IMR-90 (cell line): Measurements from ENCODE around the gene ATF7IP2. TPM values are rescaled to one million over a fixed set of nuclear protein-coding genes. Genes with fewer than 3 reads are reported as not detected.

Experiments used
- ATAC-seq: fragments of 200-7000 bp; cut with Tn5 transposase; 2 replicates; pipeline ENCODE4 v1.9.1; 2020; ENCODE audit warnings: low read depth, mild to moderate bottlenecking, moderate library complexity
- BruUV-seq: library from RNA; stranded (reverse); fragments of 400-500 nt; replicated peaks from 2 replicates; lab custom pipeline; 2021; lab: Mats Ljungman, UMichigan
- CTCF ChIA-PET: fragments of 300-600 bp; formaldehyde crosslinking; extraction: SDS; loops from one replicate; lab custom pipeline; 2021; ENCODE audit warnings: antibody characterized with exemption; lab: Yijun Ruan, JAX
- POLR2A ChIA-PET: fragments of 300-600 bp; sonication (Branson Sonifier 250); formaldehyde crosslinking; loops from one replicate; lab custom pipeline; 2022; ENCODE audit warnings: antibody characterized with exemption; ENCODE audit not compliant: unreplicated experiment; lab: Charles Lee
- DNase-seq: peaks from one replicate; pipeline ENCODE4 v3.0.0; 2013
- H2AFZ ChIP-seq: replicated peaks from 2 replicates; pipeline ENCODE3; 2013; ENCODE audit warnings: low read length, mild to moderate bottlenecking; ENCODE audit not compliant: poor library complexity
- H2AK5ac ChIP-seq: 2 replicates; pipeline ENCODE4 v1.6.1; 2013; ENCODE audit warnings: low read depth, low read length, inconsistent platforms
- H2AK9ac ChIP-seq: replicated peaks from 2 replicates; pipeline ENCODE3; 2013; ENCODE audit warnings: mild to moderate bottlenecking, low read depth, low read length, moderate library complexity; ENCODE audit not compliant: poor library complexity
- H2BK120ac ChIP-seq: 2 replicates; pipeline ENCODE4 v1.6.1; 2013; ENCODE audit warnings: low read depth, low read length, inconsistent platforms
- H2BK15ac ChIP-seq: 3 replicates; pipeline ENCODE4 v1.6.1; 2013; ENCODE audit warnings: low read depth, low read length, inconsistent platforms
- H2BK20ac ChIP-seq: 2 replicates; pipeline ENCODE4 v1.6.1; 2013; ENCODE audit warnings: low read depth, mild to moderate bottlenecking, inconsistent platforms, low read length, moderate library complexity
- H2BK5ac ChIP-seq: 2 replicates; pipeline ENCODE4 v1.6.1; 2013; ENCODE audit warnings: mild to moderate bottlenecking, low read depth, low read length, inconsistent platforms; ENCODE audit not compliant: poor library complexity, severe bottlenecking
- H3K14ac ChIP-seq: replicated peaks from 2 replicates; pipeline ENCODE4 v1.6.1; 2013; ENCODE audit warnings: low read depth, low read length, inconsistent platforms
- H3K18ac ChIP-seq: 2 replicates; pipeline ENCODE4 v1.6.1; 2013; ENCODE audit warnings: low read depth, low read length, control low read depth
- H3K23ac ChIP-seq: 2 replicates; pipeline ENCODE4 v1.6.1; 2013; ENCODE audit warnings: low read depth, low read length, inconsistent platforms
- H3K27ac ChIP-seq: 2 replicates; pipeline ENCODE4 v1.5.1; 2013; ENCODE audit warnings: mild to moderate bottlenecking, control low read depth, low read length; ENCODE audit not compliant: insufficient read depth
- H3K27me3 ChIP-seq: 2 replicates; pipeline ENCODE4 v1.6.1; 2013; ENCODE audit warnings: low read length; ENCODE audit not compliant: control insufficient read depth, insufficient read depth
- H3K36me3 ChIP-seq: 2 replicates; pipeline ENCODE4 v1.6.1; 2013; ENCODE audit warnings: low read length, mixed read lengths; ENCODE audit not compliant: control insufficient read depth, insufficient read depth
- H3K4ac ChIP-seq: 2 replicates; pipeline ENCODE4 v1.6.1; 2013; ENCODE audit warnings: low read depth, low read length, inconsistent platforms
- H3K4me1 ChIP-seq: 2 replicates; pipeline ENCODE4 v1.6.1; 2013; ENCODE audit warnings: low read length, mixed read lengths; ENCODE audit not compliant: control insufficient read depth, insufficient read depth
- H3K4me2 ChIP-seq: 2 replicates; pipeline ENCODE4 v1.6.1; 2013; ENCODE audit warnings: low read depth, mild to moderate bottlenecking, control low read depth, low read length, moderate library complexity
- H3K4me3 ChIP-seq: 2 replicates; pipeline ENCODE4 v1.5.1; 2013; ENCODE audit warnings: low read depth, mild to moderate bottlenecking, control low read depth, low read length, moderate library complexity; ENCODE audit not compliant: insufficient read depth
- H3K56ac ChIP-seq: 2 replicates; pipeline ENCODE4 v1.6.1; 2013; ENCODE audit warnings: low read length, inconsistent platforms; ENCODE audit not compliant: insufficient read depth; ENCODE audit errors: extremely low read depth
- H3K79me1 ChIP-seq, 2 experiments: 2 replicates each; pipeline ENCODE4 v1.6.1; 2013; ENCODE audit warnings: low read length in 2 of 2, inconsistent platforms in 1 of 2, low read depth in 1 of 2
- H3K9ac ChIP-seq: 2 replicates; pipeline ENCODE4 v1.6.1; 2013; ENCODE audit warnings: low read depth, low read length, control low read depth
- H3K9me1 ChIP-seq: 2 replicates; pipeline ENCODE4 v1.6.1; 2013; ENCODE audit warnings: low read length, inconsistent platforms; ENCODE audit not compliant: insufficient read depth
- H3K9me3 ChIP-seq: 2 replicates; pipeline ENCODE4 v1.6.1; 2013; ENCODE audit warnings: low read length; ENCODE audit not compliant: control insufficient read depth, insufficient read depth
- H4K20me1 ChIP-seq: 2 replicates; pipeline ENCODE4 v1.6.1; 2013; ENCODE audit warnings: low read length, inconsistent platforms; ENCODE audit not compliant: insufficient read depth
- H4K5ac ChIP-seq: 2 replicates; pipeline ENCODE4 v1.6.1; 2013; ENCODE audit warnings: mild to moderate bottlenecking, low read depth, low read length, control low read depth
- H4K8ac ChIP-seq, 2 experiments: 2 replicates each; pipeline ENCODE4 v1.6.1; 2013; ENCODE audit warnings: low read depth in 2 of 2, low read length in 2 of 2, control low read depth in 1 of 2, inconsistent platforms in 1 of 2
- H4K91ac ChIP-seq: 2 replicates; pipeline ENCODE4 v1.6.1; 2013; ENCODE audit warnings: low read depth, low read length, inconsistent platforms; ENCODE audit not compliant: insufficient read depth
- CEBPB ChIP-seq: IDR thresholded peaks from 2 replicates; pipeline ENCODE4 v1.6.1; 2012; ENCODE audit warnings: low read depth, low read length, improper control_type of control experiment
- MAFK ChIP-seq: IDR thresholded peaks from 2 replicates; pipeline ENCODE4 v1.6.1; 2012; ENCODE audit warnings: low read depth, low read length, improper control_type of control experiment
- MAZ ChIP-seq: IDR thresholded peaks from 2 replicates; pipeline ENCODE4 v1.6.1; 2012; ENCODE audit warnings: low read depth, mild to moderate bottlenecking, low read length, improper control_type of control experiment, moderate library complexity, borderline replicate concordance
- RFX5 ChIP-seq: IDR thresholded peaks from 2 replicates; pipeline ENCODE4 v1.8.0; 2012; ENCODE audit warnings: low read depth, mild to moderate bottlenecking, low read length, moderate library complexity
- WGBS, 2 experiments: methylation state at CpG; one replicate each; pipeline versions ENCODE4 v1.1.5 to v1.1.7; 2013; ENCODE audit warnings: missing lambda C conversion rate in 2 of 2; ENCODE audit not compliant: insufficient read length in 1 of 2; ENCODE audit errors: extremely low coverage in 2 of 2; 5-methylcytosine and 5-hydroxymethylcytosine counted together
- dilution Hi-C: fragments of 300-500 bp; cut with HindIII; formaldehyde crosslinking; loops from one replicate; pipeline ENCODE4 v1.14.3; 2018; ENCODE audit warnings: low sequenced_read_pairs; ENCODE audit not compliant: unreplicated experiment
- in situ Hi-C: fragments of 300-500 bp; cut with MboI; formaldehyde crosslinking; loops from 3 replicates; pipeline ENCODE4 v1.14.3; 2019; ENCODE audit warnings: low sequenced_read_pairs, inconsistent platforms, mixed read lengths
- intact Hi-C: fragments of 100-400 bp; cut with micrococcal nuclease; formaldehyde crosslinking; loops from 2 replicates; pipeline ENCODE4 v1.10.0; 2022
- polyA plus RNA-seq, 3 experiments: library from polyadenylated mRNA; depleted of rRNA; stranded (reverse); fragments of >200 nt; gene quantifications; 2 replicates each; pipeline ENCODE4 v1.2.3, GENCODE V29; 2012; ENCODE audit warnings: low replicate concordance in 1 of 3
- total RNA-seq: library from RNA; depleted of rRNA; stranded (reverse); fragments of >200 nt; gene quantifications from 2 replicates; pipeline ENCODE4 v1.2.3, GENCODE V29; 2012

The ATF7IP2 gene
- total and polyA plus RNA-seq, 2 of the 4 experiments (the other 2 are of a cell fraction), result 2.7 to 3.6 TPM

DNA sequence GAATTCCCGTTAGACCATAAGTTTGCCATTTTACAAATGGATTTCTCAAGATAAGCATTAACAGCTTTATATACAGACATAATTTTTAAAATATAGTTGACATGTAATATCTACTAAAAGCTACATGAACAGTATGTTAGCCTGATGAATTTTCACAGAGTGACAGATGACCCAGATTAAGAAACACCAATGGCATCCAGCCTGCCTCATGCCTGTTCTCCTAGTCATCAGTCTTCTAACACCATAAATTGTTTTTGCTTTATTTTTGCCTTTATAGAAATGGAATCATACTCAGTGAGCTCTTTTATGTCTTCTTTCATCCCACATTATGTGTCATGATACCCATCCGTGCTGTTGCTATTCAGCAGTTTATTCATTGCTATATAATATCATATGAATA, 80.0 kb downstream of the ATF7IP2 start:
- H3K27me3 ChIP-seq, result no peaks in the 10 kb centered on the region
- no peak overlapping the region for H2BK20ac ChIP-seq
- no peak overlapping the region for H2AFZ ChIP-seq
- no peak overlapping the region for H3K4me2 ChIP-seq
- TF ChIP-seq MAFK (no peak), CEBPB (no peak), MAZ (no peak), RFX5 (no peak)
- H2BK5ac ChIP-seq, result no peak overlapping the region
- CTCF ChIA-PET, result no interaction called here
- H2AK5ac ChIP-seq, result no peak overlapping the region
- no peaks in the 10 kb centered on the region for H3K79me1 ChIP-seq
- H3K27ac ChIP-seq, result no peak overlapping the region
- H2BK120ac ChIP-seq, result no peak overlapping the region
- H4K5ac ChIP-seq, result no peak overlapping the region
- in situ Hi-C loops (loop anchor here (10.0 kb wide), 1 partner anchor 61 kb away; no protein-coding TSS in a partner anchor), dilution Hi-C loops (no loop called here), intact Hi-C loops (no loop called here)
- no peaks in the 10 kb centered on the region for H3K9me3 ChIP-seq
- H3K9ac ChIP-seq, result no peak overlapping the region
- no peak overlapping the region for H4K91ac ChIP-seq
- no peak overlapping the region for H3K4me3 ChIP-seq
- POLR2A ChIA-PET, result no interaction called here
- no peak overlapping the region for H3K14ac ChIP-seq
- H2AK9ac ChIP-seq, result no peak overlapping the region
- ATAC-seq, result no peak
- H3K9me1 ChIP-seq, result no peaks in the 10 kb centered on the region
- no peaks in the 10 kb centered on the region for H3K4me1 ChIP-seq
- H3K18ac ChIP-seq, result no peak overlapping the region
- BruUV-seq, result no TSS peak
- DNase-seq, result peak; percentile 3
- H3K56ac ChIP-seq, result no peak overlapping the region
- H2BK15ac ChIP-seq, result no peak overlapping the region
- H3K36me3 ChIP-seq, result no peaks in the 10 kb centered on the region
- H4K20me1 ChIP-seq, result no peaks in the 10 kb centered on the region
- no peak overlapping the region for H3K4ac ChIP-seq
- H3K23ac ChIP-seq, result no peak overlapping the region
- no peak overlapping the region for H4K8ac ChIP-seq
- no CpG with 5 or more reads among the region's 2 CpGs for WGBS, 2 experiments
